ENCODE measurements around the gene TLCD5. TPM values are rescaled to one million over a fixed set of nuclear protein-coding genes. Genes with fewer than 3 reads are reported as not detected.

Gene TLCD5
- total RNA-seq, 1 donor from 2014 or later: 6.3 TPM

- no peak for DNase-seq (ENCODE audit: low read depth in 2 of 2)
Measured at GRCh38 chr11:120378474-120378873, 53.4 kb downstream of the TLCD5 start.

DNA sequence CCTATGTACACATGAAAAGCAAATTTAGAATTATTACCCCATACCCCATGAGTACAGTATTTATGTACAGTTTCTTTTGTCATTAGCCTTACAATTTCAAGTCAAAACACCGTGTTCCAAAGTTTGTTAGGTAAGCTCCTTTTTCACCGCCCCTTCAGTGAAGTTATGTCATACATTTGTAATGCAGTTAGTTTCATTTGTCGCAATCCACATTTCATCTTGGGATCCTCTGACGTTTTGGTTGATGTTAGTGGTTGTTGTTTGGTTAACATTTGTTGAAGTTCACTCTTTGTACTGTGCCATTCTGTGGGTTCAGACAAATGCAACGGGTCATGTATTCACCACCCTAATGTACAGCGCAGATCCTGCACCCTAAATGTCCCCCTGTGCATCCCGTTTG is 56.3 kb downstream of the TLCD5 start:
- DNase-seq (ENCODE audit: low read depth in 2 of 2): no peak

Other genes starting within 250 kb of the TLCD5 start
- not detected in 2 replicates for gene TRIM29, start 187.2 kb upstream of the TLCD5 start, total RNA-seq
- 16.6 and 17.3 TPM in 2 replicates for gene OAF, start 114.3 kb upstream of the TLCD5 start, total RNA-seq
- under 0.01 TPM in 1 of 2 replicates, not detected in the other for gene POU2F3, start 85.2 kb upstream of the TLCD5 start, total RNA-seq
- gene ARHGEF12, start 11.1 kb downstream of the TLCD5 start, total RNA-seq: 86.1 and 134 TPM in 2 replicates
- under 0.01 TPM in 2 replicates for gene GRIK4, start 186.4 kb downstream of the TLCD5 start, total RNA-seq

All from lung microvascular endothelial cell (primary cell).